DND-41 (cell line): ENCODE measurements around the gene GRIK2.

Experiments
- EZH2 ChIP-seq: IDR thresholded peaks from 3 replicates; pipeline ENCODE4 v1.6.1; 2012; ENCODE audit warnings: borderline replicate concordance, low read depth, mild to moderate bottlenecking, moderate library complexity, low read length, inconsistent platforms; ENCODE audit not compliant: severe bottlenecking
- TF ChIP-seq, protein P1 (sequence below): IDR thresholded peaks from 2 replicates; pipeline ENCODE4 v1.5.1; 2012; ENCODE audit warnings: borderline replicate concordance, low read length, moderate library complexity, mild to moderate bottlenecking; ENCODE audit not compliant: poor library complexity, severe bottlenecking; ENCODE audit errors: extremely low read depth

GRCh38 chr6:101740631-101741030, 347.1 kb downstream of the GRIK2 start:
- TF ChIP-seq, protein P1, sequence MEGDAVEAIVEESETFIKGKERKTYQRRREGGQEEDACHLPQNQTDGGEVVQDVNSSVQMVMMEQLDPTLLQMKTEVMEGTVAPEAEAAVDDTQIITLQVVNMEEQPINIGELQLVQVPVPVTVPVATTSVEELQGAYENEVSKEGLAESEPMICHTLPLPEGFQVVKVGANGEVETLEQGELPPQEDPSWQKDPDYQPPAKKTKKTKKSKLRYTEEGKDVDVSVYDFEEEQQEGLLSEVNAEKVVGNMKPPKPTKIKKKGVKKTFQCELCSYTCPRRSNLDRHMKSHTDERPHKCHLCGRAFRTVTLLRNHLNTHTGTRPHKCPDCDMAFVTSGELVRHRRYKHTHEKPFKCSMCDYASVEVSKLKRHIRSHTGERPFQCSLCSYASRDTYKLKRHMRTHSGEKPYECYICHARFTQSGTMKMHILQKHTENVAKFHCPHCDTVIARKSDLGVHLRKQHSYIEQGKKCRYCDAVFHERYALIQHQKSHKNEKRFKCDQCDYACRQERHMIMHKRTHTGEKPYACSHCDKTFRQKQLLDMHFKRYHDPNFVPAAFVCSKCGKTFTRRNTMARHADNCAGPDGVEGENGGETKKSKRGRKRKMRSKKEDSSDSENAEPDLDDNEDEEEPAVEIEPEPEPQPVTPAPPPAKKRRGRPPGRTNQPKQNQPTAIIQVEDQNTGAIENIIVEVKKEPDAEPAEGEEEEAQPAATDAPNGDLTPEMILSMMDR, result no peak
- TF ChIP-seq EZH2, result no peak
